DLD1 (cell line): ENCODE measurements around the gene NGB.
"Not testable (repeated sequence)": the region's sequence is repeated elsewhere in the genome, so short reads cannot be mapped to it uniquely, and the experiment has no call there.

Experiments used
- in situ Hi-C: cut with HindIII; loops from 2 replicates; pipeline ENCODE4 v1.10.0; 2017; ENCODE audit warnings: low sequenced_read_pairs

NGB gene

GRCh38 chr14:77271113-77271710 lies at the start of gene NGB:
TSS of gene NGB (minus strand) at chr14:77271206. CDS start at chr14:77270937, 269 bp downstream.
- in situ Hi-C loops: no loop called here

GRCh38 chr14:77320238-77320935 lies 49.4 kb upstream of the NGB start, which contains the start of gene POMT2:
TSS of gene POMT2 (minus strand) at chr14:77320883. CDS start at chr14:77320681, 202 bp downstream.
- in situ Hi-C loops: no loop called here

- in situ Hi-C loops: no loop called here
These were observed 48.4 kb upstream of the NGB start for GRCh38 chr14:77319422-77319821.

- in situ Hi-C loops: not testable (repeated sequence)
These were observed 47.8 kb upstream of the NGB start for GRCh38 chr14:77318756-77319155.

GRCh38 chr14:77318006-77318553 lies 47.1 kb upstream of the NGB start:
- in situ Hi-C loops: no loop called here

GRCh38 chr14:77316872-77317301 lies 45.9 kb upstream of the NGB start:
- in situ Hi-C loops: no loop called here

GRCh38 chr14:77316195-77316505 lies 45.1 kb upstream of the NGB start:
- in situ Hi-C loops: no loop called here

GRCh38 chr14:77314539-77315457 lies 43.8 kb upstream of the NGB start:
- in situ Hi-C loops: no loop called here

- in situ Hi-C loops: no loop called here
These were observed 43.0 kb upstream of the NGB start for GRCh38 chr14:77314043-77314442.

- in situ Hi-C loops: no loop called here
These were observed 42.4 kb upstream of the NGB start for GRCh38 chr14:77313371-77313770.

GRCh38 chr14:77311217-77311616 lies 40.2 kb upstream of the NGB start:
- in situ Hi-C loops: no loop called here

GRCh38 chr14:77310026-77310425 lies 39.0 kb upstream of the NGB start:
- in situ Hi-C loops: no loop called here

GRCh38 chr14:77309131-77309530 lies 38.1 kb upstream of the NGB start:
- in situ Hi-C loops: no loop called here

GRCh38 chr14:77306851-77307496 lies 36.0 kb upstream of the NGB start:
- in situ Hi-C loops: no loop called here

GRCh38 chr14:77306416-77306815 lies 35.4 kb upstream of the NGB start:
- in situ Hi-C loops: no loop called here

- in situ Hi-C loops: no loop called here
These were observed 34.7 kb upstream of the NGB start for GRCh38 chr14:77305696-77306095.

GRCh38 chr14:77303417-77304156 lies 32.6 kb upstream of the NGB start:
- in situ Hi-C loops: no loop called here

GRCh38 chr14:77302926-77303325 lies 31.9 kb upstream of the NGB start:
- in situ Hi-C loops: no loop called here

- in situ Hi-C loops: no loop called here
These were observed 30.1 kb upstream of the NGB start for GRCh38 chr14:77301103-77301502.

- in situ Hi-C loops: no loop called here
These were observed 28.8 kb upstream of the NGB start for GRCh38 chr14:77299771-77300170.
